DND-41 (cell line): ENCODE measurements around the gene KRCC1.

Source experiments
- CTCF ChIP-seq: IDR thresholded peaks from 2 replicates; pipeline ENCODE4 v1.5.1; 2012; ENCODE audit warnings: borderline replicate concordance, low read length, moderate library complexity, mild to moderate bottlenecking; ENCODE audit not compliant: poor library complexity, severe bottlenecking; ENCODE audit errors: extremely low read depth
- EZH2 ChIP-seq: IDR thresholded peaks from 3 replicates; pipeline ENCODE4 v1.6.1; 2012; ENCODE audit warnings: borderline replicate concordance, low read depth, mild to moderate bottlenecking, moderate library complexity, low read length, inconsistent platforms; ENCODE audit not compliant: severe bottlenecking

DNA sequence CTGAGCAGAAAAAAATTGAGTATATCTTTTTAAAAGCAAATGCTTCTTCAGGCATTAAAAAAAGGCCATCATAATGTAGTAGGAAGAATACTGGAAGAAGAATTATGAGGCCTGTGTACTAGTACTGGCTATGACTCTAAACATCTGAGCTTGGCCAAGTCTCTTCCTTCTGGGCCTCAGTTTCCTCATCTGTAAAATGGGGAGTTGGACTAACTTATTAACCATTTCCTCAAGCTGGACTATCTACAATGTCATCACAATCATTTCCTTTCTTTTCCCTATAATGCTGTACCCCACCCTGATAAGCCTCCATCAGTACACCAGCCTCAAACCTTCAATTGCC lies 42.9 kb upstream of the KRCC1 start:
- TF ChIP-seq CTCF (no peak), EZH2 (no peak)
